GM12891 (cell line): ENCODE measurements around the gene KLHL40.

Experiments used
- PAX5 ChIP-seq: IDR thresholded peaks from 2 replicates; pipeline ENCODE4 v1.6.1; 2011; ENCODE audit warnings: low read length, moderate library complexity, mild to moderate bottlenecking; ENCODE audit not compliant: insufficient read depth, severe bottlenecking
- POLR2A ChIP-seq: IDR thresholded peaks from 2 replicates; pipeline ENCODE4 v1.6.1; 2011; ENCODE audit warnings: low read depth, low read length, control low read depth
- POLR2AphosphoS5 ChIP-seq: IDR thresholded peaks from 2 replicates; pipeline ENCODE4 v1.6.1; 2011; ENCODE audit warnings: low read depth, low read length, control low read depth
- POU2F2 ChIP-seq: IDR thresholded peaks from 2 replicates; pipeline ENCODE4 v1.6.1; 2011; ENCODE audit warnings: low read depth, mild to moderate bottlenecking, control low read depth, low read length, moderate library complexity
- SPI1 ChIP-seq: IDR thresholded peaks from 2 replicates; pipeline ENCODE4 v1.6.1; 2011; ENCODE audit warnings: low read depth, low read length, control low read depth
- TAF1 ChIP-seq: IDR thresholded peaks from 2 replicates; pipeline ENCODE4 v1.6.1; 2011; ENCODE audit warnings: low read depth, low read length, control low read depth

DNA sequence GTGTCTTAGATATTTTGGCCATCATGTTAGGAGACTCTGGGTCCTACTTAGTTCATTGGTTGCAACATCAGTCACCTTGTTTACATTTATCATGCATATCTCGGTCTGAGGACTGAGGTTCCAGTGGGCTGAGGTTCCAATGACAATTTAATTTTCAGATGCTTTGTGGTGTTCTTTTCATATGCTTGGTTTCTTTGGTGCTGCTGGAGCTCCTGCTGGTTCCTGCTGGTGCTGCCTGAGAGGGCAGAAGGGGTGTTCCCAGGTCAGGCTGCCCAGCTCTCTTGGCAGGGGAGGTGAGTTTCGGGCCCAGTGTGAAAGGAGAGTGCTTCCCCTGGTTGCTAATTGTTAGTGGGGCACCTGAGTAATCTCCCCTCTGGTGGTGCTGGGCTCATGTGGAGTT lies 6.9 kb upstream of the KLHL40 start:
- TF ChIP-seq POLR2AphosphoS5 (no peak), POLR2A (no peak), TAF1 (no peak), SPI1 (no peak), PAX5 (no peak), POU2F2 (no peak)
